Gastrocnemius medialis (tissue), 4 donors: ENCODE measurements around the gene LINC00305.

ENCODE experiments used
- CTCF ChIP-seq, 5 experiments: fragments of 450-650 bp in 3 of 5; fragments of 200-600 bp in 2 of 5; sonication (generic) in 2 of 5; IDR thresholded peaks in 4 of 5; conservative IDR thresholded peaks in 1 of 5; 1 replicate in 4 of 5; 2 replicates in 1 of 5; pipeline ENCODE4 v1.5.1; 2016 to 2019; ENCODE audit warnings: antibody characterized with exemption in 5 of 5, mild to moderate bottlenecking in 3 of 5, moderate library complexity in 3 of 5
- POLR2A ChIP-seq, 2 donors: fragments of 450-650 bp; IDR thresholded peaks; one replicate each; pipeline ENCODE4 v1.6.1; 2017; ENCODE audit warnings: antibody characterized with exemption in 2 of 2, mild to moderate bottlenecking in 2 of 2, moderate library complexity in 2 of 2

DNA sequence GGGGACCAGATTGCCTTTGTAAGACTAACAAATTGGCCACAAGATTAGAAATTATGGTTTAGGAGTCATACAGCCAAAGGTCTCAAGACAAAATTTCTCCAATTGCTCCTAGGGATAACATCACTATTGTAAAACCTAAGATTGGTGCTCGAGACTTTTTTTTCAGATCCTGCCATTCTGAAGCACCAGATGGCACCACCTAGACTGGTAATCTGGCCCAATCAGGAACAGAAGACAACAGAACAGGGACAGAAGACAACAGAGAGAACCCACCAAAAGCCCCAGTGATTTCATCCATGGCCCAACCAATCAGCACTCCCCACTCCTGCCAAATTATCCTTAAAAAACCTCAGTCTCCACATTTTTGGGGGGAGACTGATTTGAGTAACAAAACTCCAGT, 66.8 kb downstream of the LINC00305 start:
- TF ChIP-seq POLR2A (IDR thresholded peaks at IDR 0.05): no peak
- no peak for TF ChIP-seq CTCF (IDR thresholded peaks at IDR 0.05 in 4 of 5, conservative IDR thresholded peaks at IDR 0.05 in 1 of 5)
